CD4-positive, CD25-positive, alpha-beta regulatory T cell (primary cell): ENCODE measurements around the gene RIGI. TPM values are rescaled to one million over a fixed set of nuclear protein-coding genes. Genes with fewer than 3 reads are reported as not detected.
"Not testable (repeated sequence)": the region's sequence is repeated elsewhere in the genome, so short reads cannot be mapped to it uniquely, and the experiment has no call there.

Experiments used
- ATAC-seq, 2 donors: fragments of 150-1000 bp; cut with Tn5 transposase; one replicate each; pipeline ENCODE4 v1.10.0; 2021; ENCODE audit warnings: low read depth in 2 of 2, moderate number of reproducible peaks in 2 of 2, moderate library complexity in 1 of 2
- DNase-seq, 3 donors: peaks; one replicate each; pipeline versions ENCODE4 v3.0.0 to v3.0.0-alpha.2; 2012 to 2022; ENCODE audit warnings: mixed read lengths in 1 of 3
- H3K27ac ChIP-seq: one replicate; pipeline ENCODE4 v1.7.0; 2013; ENCODE audit warnings: mild to moderate bottlenecking, low read length; ENCODE audit not compliant: insufficient read depth, poor library complexity, severe bottlenecking
- H3K27me3 ChIP-seq: one replicate; pipeline ENCODE4 v1.7.0; 2013; ENCODE audit warnings: low read length; ENCODE audit not compliant: control insufficient read depth, insufficient read depth
- H3K36me3 ChIP-seq: one replicate; pipeline ENCODE4 v1.7.0; 2013; ENCODE audit warnings: mild to moderate bottlenecking, low read length, moderate library complexity; ENCODE audit not compliant: control insufficient read depth, insufficient read depth
- H3K4me1 ChIP-seq: 2 replicates; pipeline ENCODE4 v1.7.0; 2013; ENCODE audit warnings: mild to moderate bottlenecking, low read length; ENCODE audit not compliant: insufficient read depth, control insufficient read depth, poor library complexity, severe bottlenecking
- H3K4me3 ChIP-seq: one replicate; pipeline ENCODE4 v1.7.0; 2013; ENCODE audit warnings: low read depth, mild to moderate bottlenecking, low read length, moderate library complexity
- H3K9me3 ChIP-seq, 2 experiments: 1 replicate in 1 of 2; 2 replicates in 1 of 2; pipeline ENCODE4 v1.7.0; 2013; ENCODE audit warnings: low read length in 2 of 2, mild to moderate bottlenecking in 1 of 2, moderate library complexity in 1 of 2; ENCODE audit not compliant: control insufficient read depth in 2 of 2
- H3K27ac Mint-ChIP-seq, 3 donors: one replicate each; pipeline ENCODE4 v1.8.0; 2020 to 2022; ENCODE audit warnings: mild to moderate bottlenecking in 3 of 3, mixed read lengths in 3 of 3, moderate library complexity in 2 of 3
- H3K27me3 Mint-ChIP-seq: one replicate; pipeline ENCODE4 v1.8.0; 2022; ENCODE audit warnings: mild to moderate bottlenecking, mixed read lengths
- H3K36me3 Mint-ChIP-seq: one replicate; pipeline ENCODE4 v1.8.0; 2020; ENCODE audit warnings: mixed read lengths
- H3K4me1 Mint-ChIP-seq, 4 donors: one replicate each; pipeline ENCODE4 v1.8.0; 2020 to 2022; ENCODE audit warnings: mixed read lengths in 4 of 4, mild to moderate bottlenecking in 1 of 4
- H3K4me3 Mint-ChIP-seq, 4 donors: one replicate each; pipeline ENCODE4 v1.8.0; 2020 to 2022; ENCODE audit warnings: mild to moderate bottlenecking in 4 of 4, mixed read lengths in 4 of 4, moderate library complexity in 3 of 4
- H3K9me3 Mint-ChIP-seq, 7 donors: one replicate each; pipeline ENCODE4 v1.8.0; 2020 to 2022; ENCODE audit warnings: mixed read lengths in 7 of 7, mild to moderate bottlenecking in 3 of 7, moderate library complexity in 2 of 7
- polyA plus RNA-seq, 4 donors: library from polyadenylated mRNA; unstranded; fragments of 300-500 nt; fragmentation: Illumina TruSeq; gene quantifications; one replicate each; pipeline ENCODE4 v1.2.3, GENCODE V29; 2021
- total RNA-seq: library from RNA; stranded (reverse); gene quantifications from one replicate; pipeline ENCODE4 v1.2.3, GENCODE V29; 2022

The RIGI gene
- total and polyA plus RNA-seq, 5 donors from 2014 or later: 18.3 to 25.3 (median 21.1) TPM

DNA sequence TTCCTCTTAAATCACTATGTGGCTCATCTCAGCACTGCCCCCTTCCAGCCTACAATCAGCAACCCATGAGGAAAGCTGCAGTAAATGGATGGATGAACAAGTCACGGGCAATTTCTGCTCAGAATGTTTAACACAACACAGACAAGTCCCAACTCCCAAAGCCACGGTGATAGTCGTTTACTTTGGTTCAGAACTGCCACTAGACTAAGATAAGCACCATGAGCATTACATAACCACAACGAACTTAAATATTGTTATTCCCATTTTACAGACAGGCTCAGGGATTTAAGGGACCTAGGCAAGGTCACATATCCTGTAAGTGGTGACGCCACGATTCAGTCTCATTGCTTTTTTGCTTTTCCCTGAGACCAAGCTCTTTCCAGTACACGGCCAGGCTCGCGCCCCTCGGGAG, 24.2 kb upstream of the RIGI start:
- no peak for ATAC-seq
- Histone ChIP-seq H3K9me3 (no peaks in the 10 kb centered on the region), H3K27me3 (no peaks in the 10 kb centered on the region), H3K4me3 (peak overlapping the region; percentile 99), H3K36me3 (no peaks in the 10 kb centered on the region), H3K4me1 (peaks cover 32% of the 10 kb centered on the region), H3K27ac (peak overlapping the region; percentile 95)
- Mint-ChIP-seq H3K4me3 (peak overlapping the region; percentile 92 to 99 (median 94)), H3K36me3 (peaks cover 9% of the 10 kb centered on the region), H3K9me3 (no peaks in the 10 kb centered on the region), H3K27me3 (no peaks in the 10 kb centered on the region), H3K27ac (peak overlapping the region in 2 of 3 donors; percentile 92 to 99), H3K4me1 (peaks cover 14 to 76% (median 52%) of the 10 kb centered on the region in 4 donors)
- no peak for DNase-seq

DNA sequence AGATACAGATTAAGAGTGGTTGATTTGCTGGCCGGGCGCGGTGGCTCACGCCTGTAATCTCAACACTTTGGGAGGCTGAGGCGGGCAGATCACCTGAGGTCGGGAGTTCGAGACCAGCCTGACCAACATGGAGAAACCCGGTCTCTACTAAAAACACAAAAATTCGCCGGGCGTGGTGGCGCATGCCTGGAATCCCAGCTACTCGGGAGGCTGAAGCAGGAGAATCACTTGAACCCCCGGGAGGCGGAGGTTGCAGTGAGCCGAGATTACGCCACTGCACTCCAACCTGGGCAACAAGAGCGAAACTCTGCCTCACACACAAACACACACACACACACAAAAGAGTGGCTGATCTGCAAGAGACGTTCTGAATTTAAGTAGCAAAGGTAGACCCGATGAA, 22.2 kb upstream of the RIGI start:
- peak overlapping the region; percentile 61 to 99 (median 92) for H3K4me3 Mint-ChIP-seq
- not testable (repeated sequence) for H3K9me3 ChIP-seq, DNase-seq, H3K27ac ChIP-seq, H3K27me3 ChIP-seq, ATAC-seq, H3K9me3 Mint-ChIP-seq, H3K36me3 ChIP-seq, H3K27me3 Mint-ChIP-seq, H3K4me3 ChIP-seq
- H3K27ac Mint-ChIP-seq: peak overlapping the region in 1 of 3 donors; percentile 65
- peaks cover 24 to 71% (median 50%) of the 10 kb centered on the region in 4 donors for H3K4me1 Mint-ChIP-seq
- H3K4me1 ChIP-seq: peaks cover 31% of the 10 kb centered on the region
- H3K36me3 Mint-ChIP-seq: peaks cover 16% of the 10 kb centered on the region

DNA sequence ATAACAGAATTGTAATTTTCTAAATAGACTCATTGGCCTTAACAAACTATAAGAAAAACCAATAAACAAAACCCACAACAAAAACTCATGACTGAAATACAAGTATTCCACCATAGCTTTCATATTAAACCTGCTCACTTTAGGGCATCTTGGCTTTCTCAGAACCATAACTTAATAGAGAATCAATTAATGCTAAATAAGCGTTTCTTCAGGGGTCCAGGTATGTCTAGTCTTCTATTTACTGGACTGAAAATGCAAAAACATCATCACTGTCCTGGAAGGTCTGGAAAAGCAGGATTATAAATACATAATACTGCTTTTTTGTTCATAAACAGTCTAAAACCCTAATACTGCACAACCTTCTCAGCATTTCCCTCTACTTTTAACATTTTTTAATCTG, 19.9 kb upstream of the RIGI start:
- Histone ChIP-seq H3K4me3 (no peak overlapping the region), H3K9me3 (no peaks in the 10 kb centered on the region), H3K36me3 (peaks cover 29% of the 10 kb centered on the region), H3K4me1 (peaks cover 14% of the 10 kb centered on the region), H3K27me3 (no peaks in the 10 kb centered on the region), H3K27ac (no peak overlapping the region)
- DNase-seq (no peak), ATAC-seq (no peak)
- Mint-ChIP-seq H3K9me3 (no peaks in the 10 kb centered on the region), H3K27ac (peak overlapping the region in 2 of 3 donors; percentile 9 to 49), H3K4me1 (peaks cover 28 to 62% (median 43%) of the 10 kb centered on the region in 4 donors), H3K36me3 (peaks cover 35% of the 10 kb centered on the region), H3K4me3 (peak overlapping the region in 2 of 4 donors; percentile 15 to 54), H3K27me3 (no peaks in the 10 kb centered on the region)

DNA sequence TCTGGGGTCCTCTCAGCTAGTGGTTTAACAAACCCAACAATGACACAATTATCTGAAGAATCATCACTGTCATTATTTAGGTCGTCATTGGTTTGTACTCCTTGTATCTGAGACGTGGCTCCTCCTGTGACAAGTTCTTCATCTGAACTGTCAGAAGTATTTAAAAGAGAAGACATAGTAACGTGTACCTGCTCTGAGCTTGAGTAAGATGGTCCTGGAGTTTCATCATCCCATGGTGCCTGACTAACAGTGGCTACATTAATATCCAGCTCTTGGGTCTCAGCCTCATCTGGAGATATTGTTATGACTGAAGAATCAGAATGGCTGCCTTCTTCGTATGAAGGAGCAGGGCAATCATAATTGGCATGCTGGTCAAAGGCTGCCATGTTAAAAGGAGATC, 17.1 kb upstream of the RIGI start:
- Histone ChIP-seq H3K4me1 (no peaks in the 10 kb centered on the region), H3K27ac (no peak overlapping the region), H3K27me3 (no peaks in the 10 kb centered on the region), H3K9me3 (no peaks in the 10 kb centered on the region), H3K36me3 (peaks cover 31% of the 10 kb centered on the region), H3K4me3 (no peak overlapping the region)
- Mint-ChIP-seq H3K4me3 (peak overlapping the region in 1 of 4 donors; percentile 28), H3K9me3 (no peaks in the 10 kb centered on the region), H3K36me3 (peaks cover 35% of the 10 kb centered on the region), H3K4me1 (peaks cover 22 to 42% (median 26%) of the 10 kb centered on the region in 4 donors), H3K27ac (no peak overlapping the region), H3K27me3 (no peaks in the 10 kb centered on the region)
- no peak for DNase-seq
- ATAC-seq: no peak

DNA sequence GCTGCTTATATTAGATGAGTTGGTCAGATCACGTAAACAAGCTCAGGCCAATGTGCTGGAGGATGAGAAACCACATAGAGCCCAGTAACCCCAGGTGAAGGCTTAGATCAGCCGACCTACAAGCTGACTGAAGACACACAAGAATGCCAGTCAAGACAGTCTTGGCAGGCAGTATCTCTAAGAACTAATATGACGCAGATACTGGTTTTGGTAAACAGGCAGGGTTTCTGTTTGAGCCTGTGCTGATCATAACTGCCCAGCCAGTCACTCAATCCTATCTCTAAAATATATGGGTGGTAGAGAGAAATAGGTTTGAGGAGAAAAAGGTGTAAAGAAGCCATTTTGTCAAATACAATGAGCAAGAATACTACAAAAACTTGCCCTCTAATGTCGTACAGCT, 7.8 kb upstream of the RIGI start:
- DNase-seq: no peak
- no peaks in the 10 kb centered on the region for H3K9me3 ChIP-seq
- H3K4me3 Mint-ChIP-seq: no peak overlapping the region
- no peak overlapping the region for H3K27ac ChIP-seq
- peaks cover 0 to 7% (median 3%) of the 10 kb centered on the region in 4 donors for H3K4me1 Mint-ChIP-seq
- no peaks in the 10 kb centered on the region for H3K4me1 ChIP-seq
- H3K27me3 ChIP-seq: no peaks in the 10 kb centered on the region
- H3K27ac Mint-ChIP-seq: no peak overlapping the region
- no peaks in the 10 kb centered on the region for H3K9me3 Mint-ChIP-seq
- H3K4me3 ChIP-seq: no peak overlapping the region
- H3K36me3 ChIP-seq: no peaks in the 10 kb centered on the region
- H3K27me3 Mint-ChIP-seq: no peaks in the 10 kb centered on the region
- ATAC-seq: no peak
- H3K36me3 Mint-ChIP-seq: no peaks in the 10 kb centered on the region

DNA sequence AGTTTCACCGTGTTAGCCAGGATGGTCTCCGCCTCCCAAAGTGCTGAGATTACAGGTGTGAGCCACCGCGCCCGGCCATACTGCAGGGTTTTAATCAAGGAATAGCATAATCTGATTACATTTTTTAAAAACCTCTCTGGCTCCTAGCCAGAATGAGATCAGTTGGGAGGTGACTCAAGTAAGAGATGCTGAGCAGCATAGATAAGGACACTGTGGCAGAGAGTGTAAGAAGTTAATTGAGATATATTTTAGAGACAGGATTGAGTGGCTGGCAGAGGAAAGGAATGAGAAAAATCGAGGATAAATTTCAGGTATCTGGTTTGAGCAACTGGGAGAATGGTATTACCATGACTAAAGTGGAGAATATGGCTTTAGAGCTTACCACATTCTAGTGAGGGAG, 7.3 kb upstream of the RIGI start:
- no peaks in the 10 kb centered on the region for H3K4me1 ChIP-seq
- H3K9me3 ChIP-seq: no peaks in the 10 kb centered on the region
- Mint-ChIP-seq H3K4me3 (no peak overlapping the region), H3K36me3 (no peaks in the 10 kb centered on the region), H3K27ac (no peak overlapping the region), H3K27me3 (no peaks in the 10 kb centered on the region), H3K4me1 (peaks cover 0 to 7% (median 4%) of the 10 kb centered on the region in 4 donors), H3K9me3 (no peaks in the 10 kb centered on the region)
- H3K27ac ChIP-seq: no peak overlapping the region
- DNase-seq: no peak
- ATAC-seq: no peak
- no peaks in the 10 kb centered on the region for H3K36me3 ChIP-seq
- H3K4me3 ChIP-seq: no peak overlapping the region
- H3K27me3 ChIP-seq: no peaks in the 10 kb centered on the region

DNA sequence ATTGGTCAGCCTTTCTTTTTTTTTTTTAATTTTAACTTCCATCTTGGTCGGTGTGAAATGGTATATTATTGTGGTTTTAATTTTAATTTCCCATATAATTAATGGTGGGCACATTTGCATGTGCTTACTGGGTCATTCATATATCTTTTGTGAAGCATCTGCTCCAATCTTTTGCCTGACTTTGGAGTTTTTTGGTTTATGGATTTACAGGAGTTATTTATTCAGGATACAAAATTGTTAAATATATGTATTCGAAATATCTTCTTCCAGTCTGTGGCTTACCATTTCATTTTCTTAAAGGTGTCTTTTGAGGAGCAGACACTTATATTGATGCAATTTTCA, 682 bp upstream of the RIGI start:
- no peaks in the 10 kb centered on the region for H3K27me3 ChIP-seq
- H3K9me3 Mint-ChIP-seq: peaks cover 0 to 1% (median 0%) of the 10 kb centered on the region in 7 donors
- no peaks in the 10 kb centered on the region for H3K27me3 Mint-ChIP-seq
- H3K9me3 ChIP-seq: no peaks in the 10 kb centered on the region
- ATAC-seq (no peak), DNase-seq (no peak)
- peaks cover 2% of the 10 kb centered on the region for H3K36me3 ChIP-seq
- H3K4me1 ChIP-seq: peaks cover 41% of the 10 kb centered on the region
- H3K4me3 Mint-ChIP-seq: peak overlapping the region; percentile 94 to 98 (median 98)
- H3K4me1 Mint-ChIP-seq: peaks cover 29 to 55% (median 37%) of the 10 kb centered on the region in 4 donors
- peak overlapping the region; percentile 83 to 99 (median 87) for H3K27ac Mint-ChIP-seq
- H3K27ac ChIP-seq: peak overlapping the region; percentile 89
- H3K36me3 Mint-ChIP-seq: peaks cover 22% of the 10 kb centered on the region
- H3K4me3 ChIP-seq: peak overlapping the region; percentile 98

DNA sequence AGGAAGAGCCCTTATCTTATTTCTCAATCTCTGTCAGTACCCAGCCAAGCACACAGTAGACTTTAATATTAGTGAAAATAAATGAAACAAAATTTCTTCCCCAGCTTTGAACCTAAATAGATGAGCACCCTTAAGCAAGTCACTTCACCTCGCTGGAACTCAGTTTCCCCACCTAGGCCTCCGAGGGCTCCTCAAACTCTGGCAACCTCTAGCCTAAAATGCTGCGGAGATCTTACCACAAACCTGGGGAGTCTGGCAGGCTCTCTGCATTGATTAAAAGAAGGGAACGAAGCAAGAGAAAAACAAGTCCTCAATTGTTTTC, 326 bp downstream of the RIGI start:
- H3K36me3 ChIP-seq: peaks cover 2% of the 10 kb centered on the region
- H3K9me3 ChIP-seq: no peaks in the 10 kb centered on the region
- Mint-ChIP-seq H3K9me3 (peaks cover 0 to 1% (median 0%) of the 10 kb centered on the region in 7 donors), H3K4me3 (peak overlapping the region; percentile 94 to 98 (median 98)), H3K27me3 (no peaks in the 10 kb centered on the region), H3K27ac (peak overlapping the region; percentile 83 to 99 (median 87)), H3K36me3 (peaks cover 22% of the 10 kb centered on the region), H3K4me1 (peaks cover 34 to 61% (median 42%) of the 10 kb centered on the region in 4 donors)
- H3K4me1 ChIP-seq: peaks cover 41% of the 10 kb centered on the region
- peak overlapping the region; percentile 89 for H3K27ac ChIP-seq
- no peak for DNase-seq
- ATAC-seq: no peak
- H3K27me3 ChIP-seq: no peaks in the 10 kb centered on the region
- H3K4me3 ChIP-seq: peak overlapping the region; percentile 98
